ENCODE results near the gene CDA. TPM values are rescaled to one million over a fixed set of nuclear protein-coding genes. Genes with fewer than 3 reads are reported as not detected.

The CDA gene
- total RNA-seq, 1 experiment from 2014 or later, result 6.5 TPM

GRCh38 chr1:20618550-20618949 lies 29.7 kb downstream of the CDA start:
- no peak overlapping the region for H3K4me2 ChIP-seq (ENCODE audit: insufficient read depth, insufficient read length, low read length)
- no peak overlapping the region for H2BK120ac ChIP-seq (ENCODE audit: low read depth, low read length, poor library complexity, severe bottlenecking)
- no peaks in the 10 kb centered on the region for H4K20me1 ChIP-seq (ENCODE audit: control insufficient read depth, insufficient read depth, insufficient read length)
- H2AK5ac ChIP-seq (ENCODE audit: insufficient read length, low read length), result no peak overlapping the region
- no peak overlapping the region for H3K23ac ChIP-seq (ENCODE audit: insufficient read length, low read depth, low read length)
- H3K9me3 ChIP-seq (ENCODE audit: control insufficient read depth, low read depth, low read length), result no peaks in the 10 kb centered on the region
- no CpG with 5 or more reads among the region's 4 CpGs for WGBS (ENCODE audit: extremely low coverage, insufficient read length, low lambda C conversion rate)
- H2BK20ac ChIP-seq (ENCODE audit: low read depth, low read length, poor library complexity, severe bottlenecking), result no peak overlapping the region
- H3K23me2 ChIP-seq (ENCODE audit: insufficient read length, low read depth, low read length, poor library complexity, severe bottlenecking), result no peaks in the 10 kb centered on the region
- H3K27me3 ChIP-seq (ENCODE audit: insufficient read depth, low read length), result no peaks in the 10 kb centered on the region
- peaks cover 4% of the 10 kb centered on the region; the same call in 1 of the 2 replicates for H3K4me1 ChIP-seq (ENCODE audit: insufficient read depth, low read length)
- H4K91ac ChIP-seq (ENCODE audit: insufficient read length, low read depth, low read length), result peak overlapping the region; percentile 66
- H3K14ac ChIP-seq (ENCODE audit: insufficient read depth, low read length), result no peak overlapping the region
- Mint-ChIP-seq H3K27me3 (ENCODE audit: low read depth) (no peaks in the 10 kb centered on the region; the same call in 1 of the 2 replicates), H3K4me3 (no peak overlapping the region), H3K36me3 (ENCODE audit: insufficient read depth in 1 of 3, low read depth in 3 of 3) (no peaks in the 10 kb centered on the region), H3K4me1 (peaks cover 20 to 22% of the 10 kb centered on the region in 2 experiments), H3K27ac (peak overlapping the region in 1 of 3 experiments; percentile 4; a peak in 4 of 7 replicates), H3K9me3 (no peaks in the 10 kb centered on the region)
- no peak overlapping the region for H3K4ac ChIP-seq (ENCODE audit: low read depth, low read length)
- H3K18ac ChIP-seq (ENCODE audit: insufficient read length, low read depth, low read length), result no peak overlapping the region
- H4K5ac ChIP-seq (ENCODE audit: insufficient read length, low read depth, low read length), result no peak overlapping the region
- H3K56ac ChIP-seq (ENCODE audit: insufficient read length, low read depth, low read length), result peak overlapping the region; percentile 79
- no peak overlapping the region for H2AFZ ChIP-seq (ENCODE audit: low read length)
- no peaks in the 10 kb centered on the region for H3K79me1 ChIP-seq (ENCODE audit: insufficient read depth, low read depth, low read length, poor library complexity, severe bottlenecking)
- no peak for DNase-seq
- H3T11ph ChIP-seq (ENCODE audit: low read length), result no peak overlapping the region
- no peak for TF ChIP-seq CTCF (conservative IDR thresholded peaks at IDR 0.05)
- no peak overlapping the region for H2BK15ac ChIP-seq (ENCODE audit: low read depth, low read length)
- H4K8ac ChIP-seq (replicated peaks; ENCODE audit: insufficient read length, low read depth, low read length), result no peak overlapping the region
- no peak overlapping the region for H3K27ac ChIP-seq (ENCODE audit: insufficient read length, low read depth, low read length)
- no peak overlapping the region for H2BK5ac ChIP-seq (ENCODE audit: insufficient read length, low read length)
- no peak overlapping the region for H2BK12ac ChIP-seq (ENCODE audit: insufficient read length, low read depth, low read length)
- no peaks in the 10 kb centered on the region for H3K79me2 ChIP-seq (ENCODE audit: insufficient read depth, low read length)
- H3K9ac ChIP-seq (ENCODE audit: extremely low read depth, insufficient read length, low read length), result no peak overlapping the region

Data from H9 (cell line).